Calu3 (cell line): ENCODE data around the gene IGSF6. TPM values are rescaled to one million over a fixed set of nuclear protein-coding genes. Genes with fewer than 3 reads are reported as not detected.
"Not testable (repeated sequence)": the region's sequence is repeated elsewhere in the genome, so short reads cannot be mapped to it uniquely, and the experiment has no call there.

Source experiments
- BruUV-seq: library from RNA; stranded (reverse); fragments of 400-500 nt; replicated peaks from 2 replicates; lab custom pipeline; 2021; lab: Mats Ljungman, UMichigan
- CTCF ChIA-PET: fragments of 300-600 bp; sonication (Branson Sonifier 250); formaldehyde crosslinking; loops from one replicate; lab custom pipeline; 2022; ENCODE audit warnings: antibody characterized with exemption; lab: Charles Lee
- DNase-seq: peaks from one replicate; pipeline ENCODE4 v3.0.0; 2022
- H3K27ac Mint-ChIP-seq: one replicate; pipeline ENCODE4 v1.8.0; 2022; ENCODE audit warnings: mixed read lengths; ENCODE audit not compliant: unreplicated experiment
- H3K27me3 Mint-ChIP-seq: one replicate; pipeline ENCODE4 v1.8.0; 2022; ENCODE audit warnings: mixed read lengths; ENCODE audit not compliant: unreplicated experiment
- H3K36me3 Mint-ChIP-seq: one replicate; pipeline ENCODE4 v1.8.0; 2022; ENCODE audit warnings: mild to moderate bottlenecking, moderate library complexity, mixed read lengths; ENCODE audit not compliant: insufficient read depth, unreplicated experiment
- H3K4me1 Mint-ChIP-seq: one replicate; pipeline ENCODE4 v1.8.0; 2022; ENCODE audit warnings: mild to moderate bottlenecking, low read depth, mixed read lengths; ENCODE audit not compliant: unreplicated experiment
- H3K4me3 Mint-ChIP-seq: one replicate; pipeline ENCODE4 v1.8.0; 2022; ENCODE audit warnings: mild to moderate bottlenecking, low read depth, moderate library complexity, mixed read lengths; ENCODE audit not compliant: unreplicated experiment
- H3K9me3 Mint-ChIP-seq: one replicate; pipeline ENCODE4 v1.8.0; 2022; ENCODE audit warnings: low read depth, mixed read lengths; ENCODE audit not compliant: unreplicated experiment
- CTCF ChIP-seq: fragments of 200-600 bp; IDR thresholded peaks from one replicate; pipeline ENCODE4 v1.8.0; 2022; ENCODE audit warnings: antibody characterized with exemption; ENCODE audit not compliant: unreplicated experiment
- intact Hi-C: fragments of 100-400 bp; cut with micrococcal nuclease; formaldehyde crosslinking; loops from one replicate; pipeline ENCODE4 v1.10.0; 2022; ENCODE audit not compliant: unreplicated experiment
- total RNA-seq: library from RNA; stranded (reverse); gene quantifications from 2 replicates; pipeline ENCODE4 v1.2.3, GENCODE V29; 2022

Gene IGSF6
- total RNA-seq, 1 experiment from 2014 or later: not detected

- no peak overlapping the region for H3K4me3 Mint-ChIP-seq
- peaks cover 8% of the 10 kb centered on the region for H3K36me3 Mint-ChIP-seq
- BruUV-seq: no TSS peak
- H3K4me1 Mint-ChIP-seq: no peaks in the 10 kb centered on the region
- CTCF ChIA-PET: no interaction called here
- intact Hi-C loops: no loop called here
- H3K27me3 Mint-ChIP-seq: no peaks in the 10 kb centered on the region
- no peak for TF ChIP-seq CTCF
- no peak for DNase-seq
- no peak overlapping the region for H3K27ac Mint-ChIP-seq
- no peaks in the 10 kb centered on the region for H3K9me3 Mint-ChIP-seq
Observed at GRCh38 chr16:21651515-21651914, 893 bp downstream of the IGSF6 start.

GRCh38 chr16:21650521-21650920 is 1.9 kb downstream of the IGSF6 start:
- intact Hi-C loops: no loop called here
- CTCF ChIA-PET: no interaction called here
- no peaks in the 10 kb centered on the region for H3K9me3 Mint-ChIP-seq
- no peak for TF ChIP-seq CTCF
- no peaks in the 10 kb centered on the region for H3K36me3 Mint-ChIP-seq
- no peaks in the 10 kb centered on the region for H3K4me1 Mint-ChIP-seq
- no peak overlapping the region for H3K27ac Mint-ChIP-seq
- no peaks in the 10 kb centered on the region for H3K27me3 Mint-ChIP-seq
- no TSS peak for BruUV-seq
- DNase-seq: no peak
- no peak overlapping the region for H3K4me3 Mint-ChIP-seq

GRCh38 chr16:21649826-21650406 is 2.5 kb downstream of the IGSF6 start:
- intact Hi-C loops, H3K27ac Mint-ChIP-seq, H3K27me3 Mint-ChIP-seq, BruUV-seq, H3K4me3 Mint-ChIP-seq, DNase-seq, H3K4me1 Mint-ChIP-seq, H3K9me3 Mint-ChIP-seq, H3K36me3 Mint-ChIP-seq: not testable (repeated sequence)
- CTCF ChIA-PET: interaction anchor here (1.2 kb wide), 1 partner anchor 11 kb away, joined by 3 read pairs; no protein-coding TSS in a partner anchor

GRCh38 chr16:21647562-21648164 is 4.7 kb downstream of the IGSF6 start:
- Mint-ChIP-seq H3K36me3 (no peaks in the 10 kb centered on the region), H3K27ac (no peak overlapping the region), H3K4me1 (no peaks in the 10 kb centered on the region), H3K9me3 (no peaks in the 10 kb centered on the region), H3K4me3 (no peak overlapping the region), H3K27me3 (no peaks in the 10 kb centered on the region)
- CTCF ChIA-PET: interaction anchor here (0.5 to 1.0 kb wide), 2 partner anchors 10 to 11 kb away, joined by 3 to 5 read pairs; no protein-coding TSS in a partner anchor
- no peak for TF ChIP-seq CTCF
- no peak for DNase-seq
- intact Hi-C loops: no loop called here
- no TSS peak for BruUV-seq
